Measurements from ENCODE around the gene CALN1. TPM values are rescaled to one million over a fixed set of nuclear protein-coding genes. Genes with fewer than 3 reads are reported as not detected.

Gene CALN1
- total RNA-seq, 1 donor from 2014 or later: not detected

GRCh38 chr7:72403458-72404076 lies 8.6 kb downstream of the CALN1 start:
- no peak for DNase-seq
- intact Hi-C loops (cut with DNase I): no loop called here

DNA sequence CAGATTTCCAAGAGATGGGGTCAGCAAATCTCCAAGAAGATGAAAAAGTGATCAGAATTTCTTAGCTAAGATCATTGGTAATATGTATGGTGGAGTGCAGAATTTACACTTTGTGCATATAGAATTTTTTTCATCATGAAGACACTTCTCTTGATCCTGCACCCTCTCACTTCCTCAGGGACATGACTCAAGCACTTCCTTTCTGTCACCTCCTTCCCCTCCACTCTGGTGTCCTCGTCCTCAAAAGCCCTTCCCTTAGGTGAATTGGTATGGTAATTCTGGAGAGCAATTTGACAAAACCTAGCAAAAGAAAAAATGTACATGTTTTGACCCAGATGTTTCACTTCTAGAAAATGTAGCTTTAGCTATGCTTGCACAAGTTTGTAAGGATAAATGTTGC lies 18.1 kb downstream of the CALN1 start:
- intact Hi-C loops (cut with DNase I): no loop called here
- H3K4me1 ChIP-seq: no peaks in the 10 kb centered on the region
- H3K4me3 ChIP-seq: no peak overlapping the region
- no peak overlapping the region for H3K27ac ChIP-seq
- H3K36me3 ChIP-seq: no peaks in the 10 kb centered on the region
- ATAC-seq (no peak), DNase-seq (no peak)
- no peaks in the 10 kb centered on the region for H3K9me3 ChIP-seq
- no peaks in the 10 kb centered on the region for H3K27me3 ChIP-seq
- no peak for TF ChIP-seq CTCF (IDR thresholded peaks at IDR 0.05)

More at GRCh38 chr7:72403458-72404076, 8.6 kb downstream of the CALN1 start:
- Histone ChIP-seq H3K4me1 (no peaks in the 10 kb centered on the region), H3K4me3 (no peak overlapping the region), H3K9me3 (no peaks in the 10 kb centered on the region), H3K27me3 (no peaks in the 10 kb centered on the region), H3K36me3 (no peaks in the 10 kb centered on the region), H3K27ac (no peak overlapping the region)
- no peak for TF ChIP-seq CTCF (IDR thresholded peaks at IDR 0.05)
- ATAC-seq: peak; percentile 40

- Histone ChIP-seq H3K36me3 (no peaks in the 10 kb centered on the region), H3K27ac (no peak overlapping the region), H3K4me1 (no peaks in the 10 kb centered on the region), H3K9me3 (no peaks in the 10 kb centered on the region), H3K27me3 (no peaks in the 10 kb centered on the region), H3K4me3 (no peak overlapping the region)
- no peak for TF ChIP-seq CTCF (IDR thresholded peaks at IDR 0.05)
- intact Hi-C loops (cut with DNase I): no loop called here
- ATAC-seq: no peak
- no peak for DNase-seq
Observed at GRCh38 chr7:72391821-72392377, 20.2 kb downstream of the CALN1 start.

GRCh38 chr7:72386118-72386517 lies 26.0 kb downstream of the CALN1 start:
- Histone ChIP-seq H3K4me1 (no peaks in the 10 kb centered on the region), H3K9me3 (no peaks in the 10 kb centered on the region), H3K27me3 (no peaks in the 10 kb centered on the region), H3K36me3 (no peaks in the 10 kb centered on the region), H3K27ac (no peak overlapping the region), H3K4me3 (no peak overlapping the region)
- TF ChIP-seq CTCF (IDR thresholded peaks at IDR 0.05): no peak
- intact Hi-C loops (cut with DNase I): no loop called here
- ATAC-seq (no peak), DNase-seq (no peak)

GRCh38 chr7:72362246-72362645 lies 49.9 kb downstream of the CALN1 start:
- Histone ChIP-seq H3K4me3 (no peak overlapping the region), H3K9me3 (no peaks in the 10 kb centered on the region), H3K27ac (no peak overlapping the region), H3K36me3 (no peaks in the 10 kb centered on the region), H3K4me1 (no peaks in the 10 kb centered on the region), H3K27me3 (no peaks in the 10 kb centered on the region)
- intact Hi-C loops (cut with DNase I): no loop called here
- TF ChIP-seq CTCF (IDR thresholded peaks at IDR 0.05): no peak
- DNase-seq (no peak), ATAC-seq (no peak)
